GM12891 (cell line): ENCODE data around the gene MAPT.

Experiments used
- POLR2A ChIP-seq: IDR thresholded peaks from 2 replicates; pipeline ENCODE4 v1.6.1; 2011; ENCODE audit warnings: low read depth, low read length, control low read depth
- POLR2AphosphoS5 ChIP-seq: IDR thresholded peaks from 2 replicates; pipeline ENCODE4 v1.6.1; 2011; ENCODE audit warnings: low read depth, low read length, control low read depth
- POU2F2 ChIP-seq: IDR thresholded peaks from 2 replicates; pipeline ENCODE4 v1.6.1; 2011; ENCODE audit warnings: low read depth, mild to moderate bottlenecking, control low read depth, low read length, moderate library complexity

DNA sequence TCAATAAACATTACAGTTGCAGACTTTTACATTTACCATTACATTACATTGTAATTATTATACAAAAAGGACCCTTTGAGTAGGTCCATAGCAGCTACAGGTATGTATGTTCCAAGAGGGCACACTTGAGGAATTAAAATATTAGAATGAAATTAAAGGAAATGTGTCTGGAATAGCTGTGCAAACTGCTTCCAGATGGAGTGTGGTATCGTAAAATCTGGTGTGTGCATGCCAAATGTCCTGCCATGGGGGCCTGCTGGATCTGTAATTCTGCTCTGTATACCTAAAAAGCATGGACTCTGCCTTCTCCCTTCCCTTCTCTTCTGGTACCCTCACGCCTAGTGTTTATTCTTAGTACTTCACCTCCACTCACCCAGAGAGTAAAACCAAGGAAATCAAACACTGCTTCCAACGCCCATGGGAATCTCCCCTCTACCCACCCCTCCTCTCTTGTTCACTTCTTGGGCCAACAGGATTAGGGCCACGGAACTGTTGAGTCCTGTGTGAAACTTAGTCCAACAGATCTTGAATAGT lies 143.4 kb downstream of the MAPT start:
- TF ChIP-seq POLR2A (no peak), POLR2AphosphoS5 (no peak), POU2F2 (no peak)
